ENCODE measurements around the gene HMGB4.
A peak's percentile ranks its signal among the peaks of the same experiment; 100 is the strongest.

Gene HMGB4

DNA sequence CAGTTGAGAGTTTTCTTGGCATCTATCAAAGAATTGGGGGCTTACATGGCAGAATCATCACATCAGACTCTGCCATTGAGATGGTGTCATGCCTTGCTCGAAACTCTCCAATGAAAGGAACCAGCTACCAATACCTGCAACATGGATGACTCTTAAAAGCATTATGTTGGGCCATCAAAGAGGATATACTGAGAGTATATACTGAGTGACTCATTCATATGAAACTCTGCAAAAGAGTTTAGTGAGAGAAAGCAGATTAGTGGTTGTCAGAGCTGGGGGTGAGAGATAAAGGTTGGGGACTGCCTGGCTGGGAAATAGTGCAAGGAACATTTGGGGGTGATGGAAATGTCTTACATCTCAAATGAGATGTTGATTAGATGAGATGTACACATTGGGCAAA lies 14.7 kb upstream of the HMGB4 start:
- DNase-seq: no peak

DNA sequence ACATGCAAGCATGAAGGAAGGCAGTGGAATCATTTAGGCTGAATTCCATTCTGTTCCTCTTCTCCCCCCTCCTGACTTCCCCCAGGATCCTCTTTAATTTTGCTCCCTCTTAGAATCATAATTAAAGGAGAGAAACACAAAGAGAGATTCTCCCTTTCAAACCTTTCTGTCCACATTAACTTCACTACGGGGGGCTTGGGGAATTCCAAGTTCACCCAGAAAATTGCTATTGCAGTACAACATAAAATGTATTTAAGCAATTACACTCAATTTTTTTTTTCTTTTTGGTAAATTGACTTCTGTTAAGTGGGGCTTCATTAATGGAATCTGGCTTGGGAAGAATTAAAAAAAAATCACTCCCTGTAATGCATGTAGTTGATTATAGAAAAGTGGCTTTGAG lies 13.4 kb upstream of the HMGB4 start:
- DNase-seq: no peak

DNA sequence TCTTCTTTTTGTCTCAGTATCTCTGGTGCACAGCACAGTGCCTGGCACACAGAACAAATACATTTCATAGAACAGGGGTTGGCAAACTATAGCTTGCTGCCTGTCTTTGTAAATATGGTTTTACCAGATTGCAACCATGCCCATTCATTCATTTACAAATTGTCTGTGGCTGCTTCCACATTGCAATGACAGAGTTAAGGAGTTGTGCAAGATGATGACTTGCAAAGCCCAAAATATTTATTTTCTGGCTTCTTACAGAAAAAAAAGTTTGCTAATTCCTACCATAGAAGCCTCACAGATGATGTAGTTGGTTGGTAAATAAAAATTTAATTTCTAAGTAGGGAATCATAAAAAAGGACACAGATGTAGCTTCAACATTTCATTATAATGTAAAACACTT lies 11.2 kb upstream of the HMGB4 start:
- no peak for DNase-seq

DNA sequence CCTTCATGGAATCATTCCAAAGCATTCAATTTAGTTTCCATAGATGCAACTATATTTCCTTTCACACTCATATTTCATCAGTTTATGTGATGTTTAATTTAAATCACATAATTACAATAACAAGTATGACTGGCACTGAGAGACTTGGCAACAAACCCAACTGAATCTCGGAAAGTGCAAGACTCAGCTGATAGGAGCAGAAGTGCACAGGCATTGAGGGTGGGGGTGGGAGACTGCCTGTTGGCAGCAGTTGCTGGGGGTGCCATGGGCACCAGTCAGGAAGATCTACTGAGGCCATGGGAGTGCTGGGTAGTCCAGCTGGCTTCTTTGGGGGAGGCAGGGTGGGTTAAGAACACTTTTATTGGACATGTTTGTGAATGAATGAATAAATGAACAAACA lies 10.4 kb upstream of the HMGB4 start:
- no peak for DNase-seq

DNA sequence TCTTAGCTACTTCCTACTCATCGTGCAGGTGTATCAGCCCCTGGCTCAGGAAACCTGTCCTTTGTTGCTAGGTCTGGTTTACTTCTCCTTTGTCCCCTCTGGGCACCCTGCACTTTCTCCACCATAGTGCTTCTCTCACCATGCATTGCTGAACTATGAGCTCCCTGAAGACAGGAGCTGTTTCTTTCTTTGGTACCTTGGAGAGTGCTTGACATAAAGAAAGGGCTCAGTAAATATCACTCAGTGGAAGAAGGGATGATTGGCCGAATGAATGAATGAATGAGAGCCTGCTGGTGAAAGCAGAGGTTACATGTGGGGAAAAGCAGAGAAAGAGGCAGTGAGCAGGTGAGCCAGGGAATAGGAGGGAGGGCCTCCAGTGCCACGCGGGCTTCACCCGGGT lies 9.8 kb upstream of the HMGB4 start:
- no peak for DNase-seq

DNA sequence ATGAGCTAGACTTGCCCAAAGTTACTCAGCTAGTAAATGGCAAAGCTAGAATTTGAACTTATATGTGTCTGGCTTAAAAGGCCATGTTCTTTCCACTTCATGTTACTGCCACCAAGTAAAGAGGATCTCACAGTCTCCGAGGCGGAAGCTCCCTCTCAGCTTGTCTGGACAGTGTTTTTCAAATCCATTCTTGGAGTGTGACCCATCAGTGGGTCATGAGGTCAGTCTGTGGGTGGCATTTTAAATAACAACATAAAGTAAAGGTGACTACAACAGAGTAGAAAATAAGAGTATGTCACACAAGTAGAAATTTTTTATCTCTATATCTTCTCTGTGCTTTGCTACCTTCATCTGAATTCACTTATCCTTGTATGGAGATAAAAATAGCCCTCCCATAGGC lies 3.2 kb upstream of the HMGB4 start:
- DNase-seq: no peak

DNA sequence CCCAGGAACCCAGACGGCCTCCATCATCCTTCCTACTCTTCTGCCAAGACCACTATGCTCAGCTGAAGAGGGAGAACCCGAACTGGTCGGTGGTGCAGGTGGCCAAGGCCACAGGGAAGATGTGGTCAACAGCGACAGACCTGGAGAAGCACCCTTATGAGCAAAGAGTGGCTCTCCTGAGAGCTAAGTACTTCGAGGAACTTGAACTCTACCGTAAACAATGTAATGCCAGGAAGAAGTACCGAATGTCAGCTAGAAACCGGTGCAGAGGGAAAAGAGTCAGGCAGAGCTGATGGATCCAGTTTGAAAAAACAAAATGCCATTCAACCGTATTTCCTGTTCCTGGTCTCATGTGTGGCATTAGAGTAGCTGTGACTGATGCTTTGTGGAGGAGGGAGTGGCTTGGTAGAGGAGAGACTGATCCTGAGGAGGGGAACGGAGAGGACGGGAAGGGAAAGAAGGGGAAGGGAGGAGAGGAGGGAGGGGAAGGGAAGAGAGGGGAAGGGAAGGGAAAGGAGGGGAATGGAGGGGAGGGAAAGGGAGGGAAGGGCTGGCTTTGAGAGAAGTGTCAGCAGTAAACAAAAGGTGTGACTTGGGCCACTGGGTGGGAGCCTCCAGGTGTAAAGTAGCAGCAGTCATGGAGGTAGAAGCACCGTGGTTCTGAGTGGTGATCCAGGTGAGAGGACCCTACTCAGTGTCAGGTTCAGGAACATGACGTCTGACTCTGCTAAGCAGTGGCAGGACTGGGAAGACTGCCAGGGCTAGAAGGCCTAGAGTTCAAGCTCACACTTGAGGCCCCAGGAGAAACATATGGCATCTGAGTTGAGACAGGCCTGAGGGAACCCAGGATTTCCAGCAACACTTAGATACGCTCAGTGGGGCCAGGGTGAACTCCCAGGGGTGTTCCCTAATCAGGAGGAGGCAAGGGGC lies 846 bp downstream of the HMGB4 start:
- peak; percentile 99 for DNase-seq

DNA sequence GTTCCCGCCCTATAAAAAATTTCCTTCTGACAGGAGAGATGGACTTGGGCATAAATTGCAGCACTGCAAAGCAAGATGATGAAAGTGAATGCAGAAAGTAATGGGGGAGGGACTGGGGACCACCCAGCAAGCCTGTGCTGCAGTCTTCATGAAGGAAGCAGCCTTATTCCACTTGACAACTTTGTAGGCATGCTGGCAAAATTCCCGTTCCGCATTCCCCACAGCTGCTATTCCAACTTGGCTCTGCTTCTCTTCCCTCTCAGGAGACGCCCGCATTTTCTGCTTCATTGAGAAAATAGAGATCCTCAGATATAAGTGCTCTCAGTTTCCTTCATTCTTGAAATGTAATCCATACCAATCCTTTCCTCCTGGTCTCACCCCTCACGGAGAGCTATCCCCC lies 2.4 kb downstream of the HMGB4 start:
- DNase-seq: no peak

DNA sequence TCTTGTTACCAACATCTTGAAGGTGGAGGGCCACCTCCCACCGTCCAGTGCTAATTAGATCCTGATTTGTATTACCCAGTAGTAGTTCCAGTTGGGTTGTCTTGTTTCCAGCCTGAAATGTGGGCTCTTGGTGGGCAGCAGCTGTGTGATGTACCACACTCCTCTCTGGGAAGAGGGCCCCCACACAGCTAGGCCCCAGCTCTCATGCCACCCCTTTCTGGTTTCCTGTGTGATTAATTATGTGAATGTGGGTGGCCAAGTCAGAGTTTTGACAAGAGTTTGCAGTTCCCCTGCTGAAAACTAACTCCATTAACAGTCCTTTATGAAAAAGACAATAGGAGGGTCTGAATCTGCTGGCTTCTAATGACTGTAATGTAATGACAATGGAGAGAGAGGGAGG lies 3.8 kb downstream of the HMGB4 start:
- DNase-seq: no peak

DNA sequence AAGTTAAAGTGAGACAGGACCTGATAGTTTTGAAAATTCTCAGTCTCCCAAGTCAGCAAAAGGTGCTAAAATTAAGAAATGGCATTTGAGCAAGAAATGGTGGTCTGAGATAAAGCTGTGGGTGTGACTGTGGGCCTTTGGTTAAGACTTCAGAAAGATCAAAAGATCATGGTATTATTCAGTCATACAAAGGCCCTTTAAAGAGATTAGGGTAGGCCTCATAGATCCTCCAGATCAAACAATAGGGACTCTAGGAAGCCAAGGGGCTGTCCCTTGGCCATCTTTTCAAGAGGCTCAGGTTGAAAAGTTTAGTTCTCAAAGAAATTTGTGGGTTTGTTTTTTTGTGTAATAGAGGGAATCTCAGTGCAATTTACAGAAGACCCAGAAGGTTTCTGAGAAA lies 8.4 kb downstream of the HMGB4 start:
- DNase-seq: no peak

DNA sequence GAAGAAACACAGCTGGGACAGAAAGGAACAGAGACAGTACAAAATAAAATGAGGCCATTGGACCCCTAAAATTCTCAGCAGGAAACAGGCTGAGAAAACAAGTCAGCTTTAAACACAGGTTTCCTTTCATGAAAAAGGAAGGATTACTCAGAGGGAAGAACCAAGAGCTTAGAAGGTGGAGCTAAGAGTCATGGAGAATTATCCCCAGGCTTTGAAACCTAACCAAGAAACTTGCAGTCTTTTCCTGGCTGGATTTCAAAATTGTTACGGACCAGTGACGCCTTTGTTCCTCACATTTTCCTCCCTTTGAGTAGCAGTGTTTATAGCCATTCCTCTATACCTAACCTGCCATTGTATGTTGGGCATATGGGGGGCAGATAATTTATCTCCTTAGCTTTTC lies 8.8 kb downstream of the HMGB4 start:
- DNase-seq: no peak

DNA sequence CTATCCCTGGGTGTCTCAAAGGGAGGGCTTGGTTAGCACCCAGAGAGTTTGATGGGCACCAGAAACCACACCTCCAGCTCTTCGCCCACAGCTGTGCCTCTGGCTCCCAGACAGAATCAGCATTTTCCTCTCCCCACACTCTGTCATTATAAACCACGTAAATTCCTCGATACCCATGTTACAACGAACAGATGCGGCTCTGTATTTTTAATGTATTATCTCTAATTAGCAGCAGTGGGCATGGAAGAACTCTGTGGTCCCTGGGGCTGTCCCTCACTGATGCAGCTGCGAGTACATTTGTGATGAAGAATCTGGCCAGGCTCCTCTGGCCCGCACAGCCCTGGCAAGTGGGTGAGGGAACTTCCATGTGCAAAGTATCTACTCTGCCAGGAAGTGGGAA lies 10.8 kb downstream of the HMGB4 start:
- DNase-seq: no peak

DNA sequence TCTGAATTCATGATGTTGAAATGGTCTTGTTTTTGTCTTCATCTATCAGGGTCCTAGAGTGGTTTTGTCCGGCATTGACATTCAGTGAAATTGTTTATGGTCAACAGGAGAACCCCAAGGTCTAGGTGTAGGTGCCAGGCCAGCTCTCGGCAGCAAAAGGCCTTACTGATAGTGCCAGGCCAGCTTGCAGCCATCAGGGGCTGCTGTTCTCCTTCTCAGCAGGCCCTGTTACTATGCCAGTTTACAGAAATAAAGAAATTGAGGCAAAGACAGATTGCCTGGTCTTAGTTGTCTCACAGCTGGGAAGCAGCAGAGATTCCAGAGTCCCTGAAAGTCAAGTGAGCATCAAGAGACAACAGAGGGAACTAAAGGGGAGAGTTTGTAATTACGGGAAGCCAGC lies 12.0 kb downstream of the HMGB4 start:
- no peak for DNase-seq

DNA sequence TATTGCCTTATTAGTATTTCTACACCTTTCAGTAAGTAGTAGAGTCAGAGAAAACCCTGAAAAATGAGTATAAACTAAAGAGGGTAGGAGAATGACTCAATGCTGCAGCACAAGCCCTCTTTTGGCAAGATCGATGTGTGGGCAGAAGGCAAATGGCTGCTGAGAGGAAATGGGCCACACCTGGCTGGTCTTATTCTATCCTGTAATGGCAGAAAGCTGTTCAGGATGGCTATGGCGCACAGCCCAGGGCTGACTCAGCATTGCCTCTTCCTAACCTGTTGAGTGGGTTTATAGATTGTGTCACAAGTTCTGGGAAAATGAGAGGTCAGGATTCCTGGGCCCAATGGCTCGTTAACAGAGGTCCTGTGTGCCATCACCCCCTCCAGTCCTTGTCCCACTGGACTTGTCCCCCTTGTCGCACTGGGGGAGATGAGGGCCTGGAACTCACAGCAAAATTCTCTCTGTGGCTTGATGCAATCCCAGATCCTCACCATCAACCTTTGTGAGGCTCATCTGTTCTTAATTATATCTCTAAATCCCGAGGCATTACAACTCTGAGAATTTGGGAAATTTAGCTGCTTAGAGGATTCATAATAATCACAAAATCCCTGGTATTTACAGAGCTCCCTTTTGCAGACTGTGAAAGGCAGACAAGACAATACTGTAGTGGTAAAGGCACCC lies 13.2 kb downstream of the HMGB4 start:
- DNase-seq: no peak

DNA sequence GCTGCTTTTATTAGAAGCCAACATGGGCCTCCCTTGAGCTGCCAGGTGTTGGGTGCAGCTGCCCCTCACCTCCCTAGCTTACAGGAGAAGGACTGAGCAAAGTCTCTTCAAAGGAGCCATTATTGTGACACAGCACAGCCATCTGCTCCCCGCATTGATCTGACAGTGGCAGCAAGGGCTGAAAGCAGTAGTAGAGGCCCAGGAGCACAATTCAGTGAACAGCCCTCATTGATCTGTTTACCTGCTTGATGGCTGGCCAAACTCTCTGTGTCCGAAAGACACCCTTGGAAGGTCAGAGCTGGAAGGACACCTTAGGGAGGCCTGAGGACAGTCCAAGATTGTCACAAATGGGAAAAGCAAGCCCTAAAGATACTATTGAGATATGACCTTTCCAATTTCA lies 14.5 kb downstream of the HMGB4 start:
- no peak for DNase-seq

DNA sequence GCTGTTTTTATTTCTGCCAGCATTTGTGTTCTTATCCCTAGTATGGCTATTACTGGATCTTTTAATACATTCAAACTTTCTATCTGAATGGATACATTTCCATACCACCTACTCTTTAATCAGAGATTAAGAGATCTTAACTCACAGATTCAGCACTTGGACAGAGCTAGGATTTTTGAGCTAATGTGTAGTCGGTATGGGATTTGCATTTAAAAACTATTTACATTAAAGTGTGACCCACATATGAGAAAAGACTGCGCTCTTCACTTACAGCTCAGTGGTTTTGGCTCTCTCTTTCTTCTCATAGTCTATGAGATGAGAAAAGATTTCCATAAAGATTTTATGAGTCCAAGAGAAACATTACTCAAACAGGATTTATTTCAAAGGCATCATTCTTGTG lies 16.4 kb downstream of the HMGB4 start:
- no peak for DNase-seq

DNA sequence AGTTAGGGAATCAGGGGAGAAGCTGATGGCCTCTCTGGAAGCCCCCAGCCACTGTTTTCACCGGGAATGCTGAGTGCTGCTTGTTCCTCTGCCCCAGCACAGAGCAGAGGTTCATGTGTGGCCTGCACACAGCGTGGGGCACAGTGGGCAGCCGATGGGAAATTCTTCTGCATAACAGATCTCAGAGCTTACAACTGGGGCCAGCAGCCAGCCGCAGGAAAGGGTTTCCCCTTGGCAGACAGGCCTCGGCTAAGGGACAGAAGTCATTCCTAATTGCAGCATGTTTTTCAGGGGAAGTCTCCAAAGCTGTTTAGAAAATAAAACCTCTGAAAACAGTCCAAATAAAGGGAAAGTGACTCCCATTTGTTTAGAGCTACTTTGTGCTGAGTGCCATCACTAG lies 22.6 kb downstream of the HMGB4 start:
- no peak for DNase-seq

DNA sequence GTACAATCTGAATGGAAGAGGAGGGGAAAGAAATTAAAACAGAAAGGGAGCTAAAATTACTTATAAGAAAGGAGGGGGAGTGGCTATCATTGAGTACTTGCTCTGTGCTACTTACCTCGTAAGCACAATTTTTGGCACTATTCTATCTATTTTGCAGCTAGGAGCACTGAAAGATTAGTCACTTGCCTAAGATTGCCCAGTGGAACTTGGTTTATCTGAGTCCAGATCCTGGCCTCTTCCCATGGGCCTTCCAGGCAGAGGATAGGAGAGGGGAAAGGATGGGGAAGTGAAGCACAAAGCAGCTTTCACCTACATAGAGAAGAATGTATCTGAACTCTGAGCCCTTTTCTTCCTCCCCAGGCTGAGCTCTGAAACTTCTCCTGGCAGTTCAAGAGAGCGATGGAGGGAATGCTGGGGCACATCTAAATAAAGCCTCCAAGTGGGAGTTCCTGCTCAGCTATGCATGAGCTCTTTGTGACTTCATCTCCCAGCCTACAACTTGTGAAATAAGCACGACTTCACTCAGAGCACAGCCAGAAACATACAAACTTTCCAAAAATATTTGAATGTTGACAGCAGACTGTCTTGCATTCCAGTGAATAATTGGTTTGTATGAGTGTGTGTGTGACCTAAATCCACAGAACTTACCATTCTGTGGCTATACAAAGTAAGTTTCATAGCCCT lies 29.4 kb downstream of the HMGB4 start:
- DNase-seq: no peak

DNA sequence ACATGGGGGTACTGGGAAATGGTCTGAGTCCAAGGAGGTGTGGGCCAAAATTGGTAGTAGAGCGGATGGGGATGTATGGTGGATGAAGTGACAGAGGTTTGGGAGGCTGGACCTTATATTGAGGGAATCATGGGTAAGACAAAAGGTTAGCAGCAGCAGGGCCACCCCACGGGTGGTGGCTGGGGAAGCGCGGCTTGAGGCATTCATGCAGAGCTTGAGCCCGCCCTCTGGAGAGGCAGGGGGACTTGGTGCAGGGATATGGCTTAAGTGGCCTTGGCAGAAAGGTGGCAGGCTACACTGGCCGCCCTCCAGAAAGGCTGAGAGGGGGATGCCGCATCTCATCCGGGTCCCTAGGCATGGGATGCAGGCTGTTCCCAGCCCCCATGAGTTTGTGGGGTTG lies 31.5 kb downstream of the HMGB4 start:
- no peak for DNase-seq

DNA sequence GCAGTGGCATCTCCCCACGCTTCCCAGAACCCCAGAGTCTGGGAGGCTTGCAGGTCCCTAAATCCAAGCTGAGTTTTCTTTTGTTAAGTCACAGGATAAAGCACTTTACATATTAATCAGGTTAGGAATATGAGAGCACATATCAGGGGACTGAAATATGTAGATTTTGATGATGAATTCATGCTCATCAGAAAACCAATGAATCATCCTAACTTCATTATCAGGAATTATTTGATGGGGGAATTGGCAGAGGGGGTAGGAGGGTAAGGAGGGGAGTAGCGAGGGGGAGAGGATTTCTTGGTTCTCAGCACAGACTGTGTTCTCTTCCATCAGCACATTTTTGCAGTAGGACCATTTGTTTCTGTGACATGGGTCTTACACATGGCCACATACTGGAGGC lies 32.1 kb downstream of the HMGB4 start:
- no peak for DNase-seq

DNA sequence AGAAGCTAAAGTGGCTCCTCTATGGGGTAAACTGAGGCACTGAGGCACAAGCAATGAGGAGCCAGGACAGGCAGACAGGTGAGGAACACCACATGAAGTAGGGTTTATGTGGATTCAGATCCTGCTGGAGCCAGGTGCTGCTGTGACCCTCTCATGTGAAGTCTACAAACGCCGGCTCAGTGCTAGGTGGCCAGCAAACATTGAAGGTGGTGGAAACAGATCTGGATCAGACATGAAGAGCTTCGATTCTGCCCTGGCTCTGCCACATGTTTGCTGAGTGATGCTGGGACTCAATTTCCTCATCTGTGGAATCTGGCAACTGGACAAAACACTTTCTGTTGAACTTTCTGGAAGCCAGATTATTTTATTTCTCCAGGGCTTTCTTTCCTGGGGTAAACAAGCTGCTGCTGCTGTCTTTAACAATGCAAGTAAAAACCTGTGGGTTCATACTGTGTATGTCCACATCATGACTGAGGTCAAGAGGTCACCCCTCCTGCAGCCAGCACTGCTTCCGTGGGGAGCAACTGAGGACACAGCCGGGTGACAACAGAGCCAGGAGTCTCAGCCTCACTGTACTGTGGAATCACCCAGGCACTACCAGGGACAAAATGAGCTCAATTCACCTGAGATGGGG lies 33.3 kb downstream of the HMGB4 start:
- no peak for DNase-seq

DNA sequence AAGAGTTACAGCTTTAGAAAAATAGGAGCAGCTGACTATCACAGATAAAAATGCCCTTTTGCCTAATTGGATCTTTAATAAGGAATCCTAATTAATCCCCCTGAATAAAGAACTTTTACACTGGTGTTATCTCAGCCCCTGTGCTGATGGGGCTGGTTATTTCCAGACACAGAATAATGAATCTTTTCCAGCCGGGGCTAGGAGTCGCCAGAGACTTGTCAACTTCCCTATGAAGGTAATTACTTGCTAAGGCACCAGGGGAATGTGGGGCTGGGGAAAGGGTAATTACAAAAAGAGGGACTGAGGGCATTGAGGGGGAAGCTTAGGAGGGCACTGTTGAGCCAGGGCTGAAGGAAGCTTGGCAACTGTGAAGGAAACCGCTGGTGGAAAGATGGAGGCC lies 34.5 kb downstream of the HMGB4 start:
- DNase-seq: no peak

DNA sequence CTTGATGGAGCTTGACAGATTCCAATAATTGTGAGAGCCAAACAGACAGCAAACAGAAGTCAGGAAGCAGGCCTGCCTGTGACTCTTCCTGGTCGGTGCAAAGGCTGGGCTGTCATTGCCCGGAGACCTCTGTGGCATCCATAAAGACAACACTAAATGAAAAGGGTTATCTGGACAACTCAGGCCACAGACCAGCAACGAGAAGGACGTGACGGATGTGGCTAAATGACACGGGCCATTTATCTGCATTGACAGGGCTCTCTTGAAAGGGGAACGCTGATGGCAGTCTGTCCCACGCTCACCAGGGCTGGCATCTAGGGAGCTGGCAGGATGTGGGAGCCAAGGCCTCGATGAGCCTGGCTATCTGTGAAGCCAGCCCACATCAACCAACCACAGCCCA lies 35.0 kb downstream of the HMGB4 start:
- no peak for DNase-seq

DNA sequence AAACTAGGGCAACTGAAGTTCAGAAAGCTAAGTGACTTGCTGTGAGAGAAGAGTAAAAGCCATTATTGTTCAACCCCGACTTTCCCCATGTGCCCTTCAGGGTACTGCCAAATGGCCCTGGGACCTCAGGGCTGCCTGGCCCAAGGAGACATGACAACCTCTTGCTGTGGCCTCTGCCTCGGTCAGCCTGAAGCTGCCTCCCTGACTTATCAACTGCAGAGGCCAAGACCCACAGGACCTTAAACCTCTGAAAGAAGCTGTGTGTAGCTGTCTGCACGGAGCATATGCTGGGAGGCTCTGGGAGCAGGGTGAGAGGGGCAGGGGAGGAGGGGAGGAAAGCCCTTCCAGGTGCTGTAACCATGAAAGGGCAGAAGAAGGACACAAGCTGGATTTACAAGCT lies 35.9 kb downstream of the HMGB4 start:
- DNase-seq: no peak
